Ovary (tissue), 1 donor: Measurements from ENCODE around the gene SH3BP4.

Experiments
- EP300 ChIP-seq: sonication (generic); formaldehyde crosslinking; IDR thresholded peaks from one replicate; pipeline ENCODE4 v1.6.1; 2017; ENCODE audit warnings: antibody characterized with exemption
- POLR2A ChIP-seq: fragments of 450-650 bp; IDR thresholded peaks from one replicate; pipeline ENCODE4 v1.6.1; 2017; ENCODE audit warnings: antibody characterized with exemption, mild to moderate bottlenecking, moderate library complexity

- TF ChIP-seq POLR2A (no peak), EP300 (no peak)
Measured at GRCh38 chr2:234982096-234982834, 30.4 kb downstream of the SH3BP4 start.
